ENCODE results near the gene GTF2E1. TPM values are rescaled to one million over a fixed set of nuclear protein-coding genes. Genes with fewer than 3 reads are reported as not detected.
"Not testable (repeated sequence)": the region's sequence is repeated elsewhere in the genome, so short reads cannot be mapped to it uniquely, and the experiment has no call there.

GTF2E1 gene
- 7.0 TPM for total RNA-seq

DNA sequence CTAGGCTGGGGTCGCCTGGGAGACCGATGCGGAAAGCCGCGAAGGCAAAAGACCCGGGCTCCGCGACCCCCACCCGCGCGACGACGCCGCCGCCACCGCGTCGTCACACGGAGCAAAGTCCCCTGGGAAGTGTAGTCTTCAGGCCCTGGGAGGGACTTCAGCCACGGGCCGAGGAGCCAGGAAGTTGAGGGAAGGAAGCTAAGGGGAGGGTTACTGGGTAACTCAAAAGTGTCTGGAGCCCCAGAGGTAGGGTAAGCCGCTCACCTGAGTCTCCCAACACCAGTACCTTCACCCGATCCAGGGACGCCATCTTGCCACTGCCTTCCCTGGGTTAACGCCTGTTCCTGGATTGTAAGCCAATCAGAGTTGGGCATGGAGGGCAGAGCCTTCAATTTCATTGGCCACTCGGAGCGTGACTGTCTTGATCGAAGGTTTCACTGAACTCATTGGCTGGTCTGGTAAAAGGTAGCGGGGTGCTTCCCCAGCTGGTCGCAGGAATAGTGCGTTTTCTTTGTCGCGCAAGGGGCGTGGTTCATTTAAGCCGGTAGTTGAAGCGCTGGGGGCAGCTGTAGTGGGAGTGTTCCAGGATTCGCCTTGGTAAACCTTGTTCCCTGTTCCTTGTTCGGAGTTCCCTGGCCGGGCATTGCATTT is at the start of gene GTF2E1, which contains the start of gene RABL3:
TSS of gene GTF2E1 (plus strand) at position 547 of the 651 bp plus-strand sequence. CDS start 7,809 bp downstream, outside the sequence.
TSS of gene RABL3 (minus strand) at position 319 of the 651 bp plus-strand sequence. CDS start at position 310, 9 bp downstream.
- DNase-seq (ENCODE audit: low read depth in 2 of 3, low spot score in 2 of 3), result peak; percentile 88 to 100 (median 98)

DNA sequence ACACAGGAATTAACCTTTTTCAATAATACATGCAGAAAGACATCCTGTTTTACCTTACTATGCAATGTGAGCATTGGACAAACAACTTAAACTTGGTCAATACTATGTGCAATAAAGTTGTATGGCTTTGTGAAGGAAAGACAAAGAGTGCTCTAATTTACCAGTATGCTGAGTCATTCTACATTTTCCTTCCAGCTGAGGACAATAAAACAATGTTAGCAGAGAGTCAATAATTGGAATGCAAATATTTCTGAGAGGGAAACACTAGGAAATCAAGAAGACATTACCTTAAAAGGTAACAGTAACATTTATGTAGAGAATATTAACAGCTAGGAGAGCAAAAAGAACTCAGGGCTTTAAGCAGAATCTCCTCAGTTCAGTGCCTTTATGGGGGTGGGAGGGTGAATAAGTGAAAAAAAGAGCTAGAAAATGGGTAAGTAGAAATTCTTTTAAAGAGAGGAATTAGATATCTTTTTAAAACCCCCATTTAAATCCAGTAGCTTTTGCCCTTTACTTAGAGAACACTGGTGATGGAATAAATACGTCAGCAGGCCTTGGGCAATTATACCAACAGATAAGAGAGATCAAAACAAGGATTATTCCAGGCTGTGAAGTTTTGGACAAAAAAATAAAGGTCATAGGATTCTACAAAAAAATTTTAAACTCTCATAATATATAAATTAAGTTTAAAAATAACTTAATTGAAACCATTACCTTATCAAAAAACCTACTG is 48.9 kb upstream of the GTF2E1 start:
- DNase-seq (ENCODE audit: low read depth in 2 of 3, low spot score in 2 of 3), result peak in 1 of 3 donors; percentile 2

DNA sequence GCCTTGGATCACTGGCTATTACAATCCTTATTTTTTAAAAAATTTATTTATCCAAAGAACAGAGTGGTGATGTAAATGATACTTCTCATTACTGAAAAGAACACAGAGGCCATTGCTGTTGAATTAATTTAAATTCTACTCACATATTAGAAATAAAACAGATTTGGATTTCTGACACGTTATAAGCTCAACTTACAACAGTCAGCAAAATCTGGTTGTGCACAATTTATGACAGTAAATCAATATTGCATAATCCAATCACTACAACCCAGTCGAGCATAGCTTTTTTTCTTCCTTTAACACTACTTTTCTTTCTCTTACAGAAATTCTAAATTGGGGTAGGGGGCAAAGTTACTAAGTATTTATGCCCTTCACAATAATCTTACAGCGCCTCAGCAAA is 43.2 kb upstream of the GTF2E1 start:
- DNase-seq (ENCODE audit: low read depth in 2 of 3, low spot score in 2 of 3), result no peak

DNA sequence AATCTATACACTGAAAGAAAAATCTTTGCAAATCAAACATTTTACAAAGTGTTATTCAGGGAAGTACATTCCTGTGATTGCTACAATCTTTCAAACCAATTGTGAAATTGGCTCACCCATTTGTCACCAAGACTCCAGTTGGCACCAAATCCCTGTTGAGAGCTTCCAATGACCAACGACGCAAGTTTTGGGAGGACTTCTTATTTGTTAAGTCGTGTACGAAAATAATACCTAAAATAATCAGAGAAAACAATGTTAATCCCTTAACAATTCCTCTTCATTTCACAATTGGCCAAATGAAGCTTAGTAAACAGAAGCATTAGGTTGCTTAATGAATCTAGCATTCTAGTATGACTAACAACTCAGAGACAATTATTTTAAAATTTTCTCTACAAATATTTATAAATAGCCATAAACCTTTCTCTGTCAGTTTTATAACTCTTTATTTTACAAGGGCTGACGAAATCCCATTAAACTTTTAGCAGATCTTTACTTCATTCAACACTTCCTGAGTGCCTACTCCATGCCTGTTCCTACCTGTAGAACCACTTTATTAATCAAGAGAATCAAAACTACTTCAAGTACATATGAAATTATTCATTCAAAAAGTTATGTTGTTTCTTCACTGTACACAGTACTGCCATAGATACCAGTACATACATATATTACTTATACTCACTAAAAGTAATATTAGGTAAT is 36.5 kb upstream of the GTF2E1 start:
- DNase-seq (ENCODE audit: low read depth in 2 of 3, low spot score in 2 of 3), result no peak

DNA sequence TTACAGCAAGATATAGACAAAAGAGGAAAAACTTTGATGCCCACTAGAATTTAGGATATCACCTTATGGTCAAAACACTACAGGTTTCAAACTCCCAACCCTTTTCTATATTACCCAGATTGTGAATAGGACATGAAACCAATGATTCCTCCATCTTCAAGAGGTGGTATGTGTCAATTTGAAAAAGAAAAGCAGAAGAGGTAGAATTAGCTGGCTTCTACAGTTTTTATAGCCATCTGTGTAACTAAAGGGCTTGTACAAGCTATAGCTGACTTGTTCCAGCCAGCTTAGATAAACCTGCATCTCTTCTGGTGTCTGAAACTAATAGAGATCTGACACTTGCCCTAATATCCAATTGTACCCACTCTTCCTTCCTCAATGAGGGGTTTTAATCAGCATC is 35.6 kb upstream of the GTF2E1 start:
- DNase-seq (ENCODE audit: low read depth in 2 of 3, low spot score in 2 of 3), result no peak

DNA sequence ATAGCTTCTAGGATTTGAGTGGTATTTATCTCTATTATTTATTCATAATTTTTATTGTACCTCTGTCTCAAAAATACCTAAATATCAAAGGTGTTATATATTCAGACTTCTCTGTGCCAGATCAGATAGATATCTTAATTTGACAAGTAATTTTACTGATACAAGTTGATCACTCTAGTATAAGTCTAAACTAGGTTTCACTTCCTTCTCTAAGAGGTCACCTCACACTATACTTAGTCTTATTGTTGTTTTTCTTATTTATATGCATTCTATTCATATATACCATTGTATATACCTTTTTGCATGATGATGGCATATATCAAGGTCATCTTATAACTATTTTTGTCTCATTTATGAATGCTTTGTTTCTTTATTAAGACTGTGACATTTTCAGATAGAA is 34.1 kb upstream of the GTF2E1 start:
- no peak for DNase-seq (ENCODE audit: low read depth in 2 of 3, low spot score in 2 of 3)

DNA sequence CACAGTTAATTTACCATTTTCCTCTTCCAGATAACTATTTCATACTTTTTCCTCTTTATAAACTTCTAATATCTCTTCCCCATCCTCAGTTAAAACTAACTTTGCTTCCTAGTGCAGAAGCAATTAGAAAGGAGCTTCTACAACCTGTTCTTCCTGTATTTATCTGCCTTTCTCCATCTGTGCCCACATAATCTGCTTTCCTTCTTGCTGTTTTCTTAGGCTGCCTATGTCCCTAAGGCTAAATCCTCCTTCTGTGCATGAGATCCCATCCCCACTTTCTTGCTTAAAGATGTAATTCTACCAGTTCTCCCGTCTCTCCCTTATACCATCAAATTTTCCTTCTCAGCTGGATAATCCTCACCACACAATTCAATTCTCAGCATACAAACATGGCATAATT is 32.2 kb upstream of the GTF2E1 start:
- no peak for DNase-seq (ENCODE audit: low read depth in 2 of 3, low spot score in 2 of 3)

DNA sequence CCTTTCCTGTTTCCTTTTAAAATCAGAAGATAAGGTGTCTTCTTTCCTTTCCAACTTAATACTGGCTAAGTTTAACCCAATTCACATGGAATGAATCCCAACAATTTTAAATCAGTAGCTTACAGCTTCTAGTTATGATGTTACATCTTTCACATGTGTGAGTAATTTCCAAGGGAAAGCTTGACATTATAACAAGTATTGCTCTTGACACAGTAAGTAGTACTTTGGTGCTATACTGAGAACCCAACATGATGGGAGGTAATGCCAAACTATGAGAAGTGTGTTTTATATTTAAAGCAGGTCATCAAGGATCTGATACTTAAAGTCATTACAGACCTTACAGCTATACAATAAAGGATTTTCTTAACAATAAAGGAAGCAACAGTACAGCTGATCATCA is 29.3 kb upstream of the GTF2E1 start:
- DNase-seq (ENCODE audit: low read depth in 2 of 3, low spot score in 2 of 3), result no peak

DNA sequence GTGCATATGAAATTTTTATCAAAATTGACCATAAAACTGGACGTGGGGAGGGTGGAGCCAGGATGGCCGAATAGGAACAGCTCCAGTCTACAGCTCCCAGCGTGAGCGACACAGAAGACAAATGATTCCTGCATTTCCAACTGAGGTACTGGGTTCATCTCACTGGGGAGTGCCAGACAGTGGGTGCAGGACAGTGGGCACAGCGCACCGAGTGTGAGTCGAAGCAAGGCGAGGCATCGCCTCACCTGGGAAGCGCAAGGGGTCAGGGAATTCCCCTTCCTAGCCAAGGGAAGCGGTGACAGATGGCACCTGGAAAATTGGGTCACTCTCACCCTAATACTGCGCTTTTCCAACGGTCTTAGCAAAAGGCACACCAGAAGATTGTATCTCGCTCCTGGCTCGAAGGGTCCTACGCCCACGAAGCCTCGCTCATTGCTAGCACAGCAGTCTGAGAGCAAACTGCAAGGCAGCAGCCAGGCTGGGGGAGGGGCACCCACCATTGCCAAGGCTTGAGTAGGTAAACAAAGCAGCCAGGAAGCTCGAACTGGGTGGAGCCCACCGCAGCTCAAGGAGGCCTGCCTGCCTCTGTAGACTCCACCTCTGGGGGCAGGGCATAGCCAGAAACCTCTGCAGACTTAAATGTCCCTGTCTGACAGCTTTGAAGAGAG is 23.2 kb upstream of the GTF2E1 start:
- peak in 2 of 3 donors; percentile 1 to 19 for DNase-seq (ENCODE audit: low read depth in 2 of 3, low spot score in 2 of 3)

DNA sequence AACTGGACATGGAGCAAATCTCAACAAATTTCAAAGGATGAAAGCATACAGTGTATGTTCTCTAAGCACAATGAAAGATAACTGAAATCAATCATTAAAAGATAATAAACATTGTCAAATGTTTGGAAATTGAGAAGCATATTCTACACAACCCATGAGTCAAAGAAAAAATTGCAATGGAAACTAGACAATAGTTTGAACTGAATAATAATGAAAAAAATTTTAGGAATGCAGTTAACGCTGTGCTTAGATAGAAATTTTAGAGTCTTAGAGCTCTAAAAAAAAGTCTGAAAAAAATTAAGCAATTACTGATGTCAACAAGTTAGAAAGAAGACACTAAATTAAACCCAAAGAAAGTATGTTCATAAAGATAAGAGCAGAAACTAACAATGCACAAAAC is 15.8 kb upstream of the GTF2E1 start:
- DNase-seq (ENCODE audit: low read depth in 2 of 3, low spot score in 2 of 3), result no peak

DNA sequence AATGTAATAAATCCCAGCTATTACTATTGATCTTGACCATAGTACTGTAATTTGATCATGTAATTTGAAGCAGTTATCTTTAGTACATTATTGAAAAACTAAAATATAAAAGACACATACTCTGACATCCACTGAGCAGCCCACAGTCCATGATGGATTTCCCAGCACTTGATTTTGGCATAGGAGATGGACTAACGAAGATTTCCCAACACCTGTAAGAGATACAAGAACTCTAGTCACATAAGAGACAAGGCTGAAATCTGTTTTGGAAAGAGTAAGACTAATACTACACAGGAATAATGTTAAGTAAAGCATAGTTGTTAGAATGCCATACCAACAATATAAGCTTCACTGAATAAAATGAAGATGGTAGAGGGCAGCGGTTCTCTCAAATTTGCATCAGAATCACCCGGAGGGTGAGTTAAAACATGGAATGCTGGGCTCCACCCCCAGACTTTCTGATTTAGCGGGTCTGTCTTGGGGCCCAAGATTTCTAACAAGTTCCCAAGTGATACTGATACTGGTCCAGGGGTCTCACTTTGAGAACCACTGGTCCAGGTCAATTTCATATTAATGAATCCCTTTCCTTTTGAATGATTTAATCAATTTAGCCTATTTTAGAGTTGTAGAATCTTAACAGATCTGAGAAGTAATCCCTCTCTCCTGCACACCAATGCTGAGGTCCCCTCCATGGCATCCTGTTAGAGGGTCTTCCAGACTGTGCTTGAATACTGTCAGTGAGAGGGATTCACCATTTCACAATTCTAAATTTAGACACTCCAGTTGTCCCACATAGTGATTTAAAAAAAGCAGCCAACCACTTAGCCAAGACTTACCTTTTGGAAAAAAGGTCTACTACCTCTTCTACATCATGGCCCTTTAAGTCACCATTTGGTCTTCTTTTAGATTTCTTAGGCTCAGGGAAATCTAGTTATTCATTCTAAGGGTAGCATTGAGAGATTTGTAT is 11.7 kb upstream of the GTF2E1 start:
- DNase-seq (ENCODE audit: low read depth in 2 of 3, low spot score in 2 of 3), result no peak

DNA sequence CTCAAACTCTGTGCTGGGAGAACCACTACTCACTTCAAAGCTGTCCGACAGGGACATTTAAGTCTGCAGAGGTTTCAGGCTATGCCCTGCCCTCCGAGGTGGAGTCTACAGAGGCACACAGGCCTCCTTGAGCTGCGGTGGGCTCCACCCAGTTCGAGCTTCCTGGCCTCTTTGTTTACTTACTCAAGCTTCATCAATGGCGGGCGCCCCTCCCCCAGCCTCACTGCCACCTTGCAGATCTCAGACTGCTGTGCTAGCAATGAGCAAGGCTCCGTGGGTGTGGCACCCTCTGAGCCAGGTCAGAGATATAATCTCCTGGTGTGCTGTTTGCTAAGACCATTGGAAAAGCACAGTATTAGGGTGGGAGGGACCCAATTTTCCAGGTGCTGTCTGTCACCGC is 4.5 kb upstream of the GTF2E1 start:
- DNase-seq (ENCODE audit: low read depth in 2 of 3, low spot score in 2 of 3), result not testable (repeated sequence)

DNA sequence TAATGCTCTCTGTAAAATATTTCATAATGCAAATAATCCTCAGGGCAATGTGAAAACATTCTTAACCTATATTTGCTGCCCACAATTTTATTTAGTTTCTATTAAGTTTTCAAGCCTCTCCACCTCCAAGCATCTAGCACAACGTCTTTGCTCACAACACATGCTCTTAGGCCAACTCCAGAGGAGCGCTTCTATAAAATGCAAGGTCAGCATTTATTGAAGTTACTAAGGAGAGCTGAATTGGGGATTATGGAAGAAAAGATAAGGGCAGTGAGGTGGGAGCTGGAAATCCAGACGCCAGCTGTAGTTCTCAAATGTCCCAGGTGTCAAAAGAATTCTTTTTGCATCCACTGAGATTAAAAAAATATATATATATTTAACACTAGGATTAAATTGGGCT is 1.2 kb upstream of the GTF2E1 start:
- DNase-seq (ENCODE audit: low read depth in 2 of 3, low spot score in 2 of 3), result no peak

DNA sequence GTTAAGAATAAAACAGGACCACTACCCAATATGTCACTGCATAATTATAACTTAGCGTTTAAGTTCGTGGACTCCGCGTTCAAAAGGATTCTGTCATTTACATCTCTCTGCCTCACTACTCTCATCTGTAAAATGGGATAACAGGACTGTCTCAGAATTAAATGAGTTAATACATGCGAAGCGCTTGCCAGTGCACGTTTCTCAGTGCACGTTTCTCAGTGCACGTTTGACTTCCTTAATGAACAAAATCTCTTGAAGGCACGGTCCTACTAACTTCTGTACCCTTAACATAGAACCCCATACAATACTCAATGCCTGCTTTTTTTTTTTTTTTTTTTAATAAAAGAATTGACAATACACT is 727 bp upstream of the GTF2E1 start:
- no peak for DNase-seq (ENCODE audit: low read depth in 2 of 3, low spot score in 2 of 3)

DNA sequence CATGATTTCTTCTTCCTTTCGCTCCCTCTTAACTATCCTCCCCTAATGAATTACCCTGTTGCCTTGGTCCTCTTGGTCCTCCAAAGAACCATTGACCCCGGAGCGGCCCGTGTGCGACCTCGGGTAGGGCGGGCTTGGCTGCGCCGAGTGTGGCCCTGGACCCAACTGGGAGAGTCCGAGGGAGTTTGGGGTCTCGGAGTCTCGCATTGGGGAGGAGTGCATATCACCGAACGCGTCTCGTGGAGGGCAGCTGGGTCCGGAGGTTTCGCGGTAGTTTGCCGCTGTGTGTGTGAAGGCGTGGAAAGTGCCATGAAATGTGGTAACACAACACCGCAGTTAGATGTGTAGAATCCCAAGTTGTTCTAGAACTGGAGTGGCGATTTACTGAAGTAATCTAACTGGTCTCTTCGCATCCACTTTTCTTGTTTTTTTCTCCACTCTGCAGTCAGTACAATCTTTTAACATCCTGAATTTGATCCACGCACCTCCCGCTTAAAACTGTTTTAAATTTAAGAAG is 363 bp downstream of the GTF2E1 start:
- peak in 1 of 3 donors; percentile 17 for DNase-seq (ENCODE audit: low read depth in 2 of 3, low spot score in 2 of 3)

DNA sequence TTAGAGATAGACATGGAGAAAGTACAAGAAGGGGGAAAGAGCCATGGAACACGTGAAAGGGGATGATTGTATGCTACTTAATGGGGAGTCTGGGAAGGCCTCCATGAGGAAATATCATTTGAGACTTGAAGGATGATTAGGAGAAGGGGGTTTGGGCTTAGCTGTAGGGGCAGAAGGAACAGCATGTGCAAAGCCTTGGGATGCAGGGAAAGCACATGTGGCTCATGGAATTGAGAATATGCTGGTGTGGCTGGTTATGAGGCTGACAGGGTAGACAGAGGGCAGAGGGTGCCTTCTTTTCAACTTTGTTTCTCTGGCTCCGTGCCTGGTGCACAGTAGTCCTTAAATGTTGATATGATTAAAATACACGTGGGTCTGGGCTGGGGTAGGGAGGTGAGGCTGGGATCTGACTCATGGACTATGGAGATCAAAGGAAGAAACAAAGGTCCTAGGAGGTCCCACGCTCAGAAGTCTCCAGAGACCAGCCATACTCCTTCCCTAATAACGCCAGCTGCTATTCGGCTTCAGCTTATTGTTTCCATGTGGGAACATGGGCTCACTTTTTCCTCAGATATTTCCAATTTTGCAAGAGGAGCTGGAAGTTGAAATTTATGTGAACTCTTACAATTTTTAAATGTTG is 1.1 kb downstream of the GTF2E1 start:
- DNase-seq (ENCODE audit: low read depth in 2 of 3, low spot score in 2 of 3), result peak in 1 of 3 donors; percentile 0

DNA sequence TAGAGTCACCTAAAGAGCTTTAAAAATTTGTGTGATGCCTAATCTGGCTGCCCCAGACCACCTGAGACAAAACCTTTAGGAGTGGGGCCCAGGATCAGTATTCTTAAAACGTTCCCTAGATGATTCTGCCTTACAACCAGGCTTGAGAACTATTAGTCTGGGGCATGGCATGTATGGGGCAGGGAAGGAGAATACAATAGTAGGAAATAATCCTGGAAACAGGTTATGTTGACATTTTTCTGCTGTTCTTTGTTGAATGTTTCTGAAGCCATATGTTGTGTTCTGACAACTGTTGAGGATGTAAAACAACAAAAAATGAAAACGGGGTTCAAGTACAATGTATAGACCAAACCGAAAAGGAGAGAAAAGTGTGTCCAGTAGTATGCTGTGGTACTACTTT is 2.9 kb downstream of the GTF2E1 start:
- no peak for DNase-seq (ENCODE audit: low read depth in 2 of 3, low spot score in 2 of 3)

DNA sequence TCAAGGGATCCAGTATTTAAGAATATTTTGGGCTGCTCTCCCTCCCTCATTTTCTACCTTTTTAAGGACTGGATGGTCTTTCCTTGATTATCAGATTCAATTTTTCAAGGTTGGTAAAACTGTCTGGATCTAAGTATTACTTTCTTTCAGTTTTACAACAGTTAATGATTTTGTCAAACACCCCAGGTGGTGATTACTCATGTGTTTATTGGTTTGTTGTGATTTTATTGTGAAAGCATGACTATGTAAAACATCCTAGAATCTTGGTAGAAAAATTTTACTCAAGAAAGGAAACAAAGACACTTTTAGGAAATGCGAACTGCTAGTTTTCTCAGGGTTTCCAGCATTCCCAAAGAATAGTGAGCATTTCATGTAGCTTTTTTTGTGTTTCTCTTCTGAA is 7.3 kb downstream of the GTF2E1 start:
- DNase-seq (ENCODE audit: low read depth in 2 of 3, low spot score in 2 of 3), result no peak

DNA sequence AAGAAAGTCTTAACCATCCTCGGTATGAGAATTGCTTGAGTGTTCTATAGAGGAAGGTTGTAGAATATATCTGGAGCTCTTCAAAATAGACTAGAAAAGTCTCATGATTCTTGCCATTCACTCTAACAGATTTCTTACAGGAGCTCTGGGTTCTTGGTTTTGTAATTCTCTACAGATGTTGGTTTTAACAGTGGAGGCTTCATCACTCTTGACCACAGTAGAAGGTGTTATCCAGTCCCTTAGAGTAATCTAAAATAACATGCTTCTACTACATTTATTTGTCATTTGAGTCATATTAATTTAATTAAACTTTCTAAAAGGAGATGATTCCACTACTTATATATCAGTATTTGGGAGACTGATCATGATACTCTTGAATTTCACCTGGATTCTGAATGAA is 9.7 kb downstream of the GTF2E1 start:
- no peak for DNase-seq (ENCODE audit: low read depth in 2 of 3, low spot score in 2 of 3)

All from hematopoietic multipotent progenitor cell (in vitro differentiated cells).